WTC11 (cell line): ENCODE measurements around the gene TOR1A. TPM values are rescaled to one million over a fixed set of nuclear protein-coding genes. Genes with fewer than 3 reads are reported as not detected.

ENCODE experiments used
- ATAC-seq: fragments of 200-7000 bp; cut with Tn5 transposase; 2 replicates; pipeline ENCODE4 v1.10.0; 2021; ENCODE audit warnings: mild to moderate bottlenecking, moderate library complexity
- CTCF ChIA-PET: fragments of 300-600 bp; sonication (Branson Sonifier 250); formaldehyde crosslinking; loops from one replicate; lab custom pipeline; 2021; ENCODE audit warnings: antibody characterized with exemption; lab: Charles Lee
- POLR2A ChIA-PET: fragments of 350-600 bp; sonication (Branson Sonifier 250); formaldehyde crosslinking; loops from one replicate; lab custom pipeline; 2021; ENCODE audit warnings: antibody characterized with exemption; lab: Charles Lee
- DNase-seq: peaks from one replicate; pipeline ENCODE4 v3.0.0; 2021; ENCODE audit warnings: low spot score
- H3K27ac Mint-ChIP-seq: 2 replicates; pipeline ENCODE4 v1.8.0; 2021; ENCODE audit warnings: mixed read lengths
- H3K27me3 Mint-ChIP-seq: 2 replicates; pipeline ENCODE4 v1.8.0; 2021; ENCODE audit warnings: low read depth, mild to moderate bottlenecking, moderate library complexity, mixed read lengths
- H3K36me3 Mint-ChIP-seq: 2 replicates; pipeline ENCODE4 v1.8.0; 2021; ENCODE audit warnings: mixed read lengths
- H3K4me1 Mint-ChIP-seq: 2 replicates; pipeline ENCODE4 v1.8.0; 2022; ENCODE audit warnings: mixed read lengths
- H3K4me3 Mint-ChIP-seq: 2 replicates; pipeline ENCODE4 v1.8.0; 2021; ENCODE audit warnings: mild to moderate bottlenecking, moderate library complexity, mixed read lengths
- H3K9me3 Mint-ChIP-seq: 2 replicates; pipeline ENCODE4 v1.8.0; 2021; ENCODE audit warnings: mixed read lengths
- E2F1 ChIP-seq: sonication (generic); formaldehyde crosslinking; IDR thresholded peaks from 2 replicates; pipeline ENCODE4 v1.8.0; 2022; ENCODE audit warnings: mild to moderate bottlenecking, missing genetic modification reagents
- E2F5 ChIP-seq: sonication (generic); formaldehyde crosslinking; IDR thresholded peaks from 2 replicates; pipeline ENCODE4 v1.8.1; 2022; ENCODE audit warnings: mild to moderate bottlenecking, moderate library complexity, missing genetic modification reagents
- ELF4 ChIP-seq: sonication (generic); formaldehyde crosslinking; IDR thresholded peaks from 2 replicates; pipeline ENCODE4 v1.8.1; 2022; ENCODE audit warnings: low read depth, mild to moderate bottlenecking, moderate library complexity, missing genetic modification reagents
- FOXK1 ChIP-seq: sonication (generic); formaldehyde crosslinking; IDR thresholded peaks from 2 replicates; pipeline ENCODE4 v1.8.0; 2022; ENCODE audit warnings: mild to moderate bottlenecking, moderate library complexity, missing genetic modification reagents
- GABPB1 ChIP-seq: sonication (generic); formaldehyde crosslinking; IDR thresholded peaks from 2 replicates; pipeline ENCODE4 v1.8.1; 2023; ENCODE audit warnings: mild to moderate bottlenecking, missing genetic modification reagents
- HMGXB4 ChIP-seq: sonication (generic); formaldehyde crosslinking; IDR thresholded peaks from 2 replicates; pipeline ENCODE4 v1.8.1; 2023; ENCODE audit warnings: mild to moderate bottlenecking, moderate library complexity, missing genetic modification reagents
- MAX ChIP-seq: sonication (generic); formaldehyde crosslinking; IDR thresholded peaks from 2 replicates; pipeline ENCODE4 v1.8.0; 2022; ENCODE audit warnings: mild to moderate bottlenecking, missing genetic modification reagents
- MLX ChIP-seq: sonication (generic); formaldehyde crosslinking; IDR thresholded peaks from 2 replicates; pipeline ENCODE4 v1.8.1; 2023; ENCODE audit warnings: mild to moderate bottlenecking, missing genetic modification reagents, moderate library complexity
- RELA ChIP-seq: sonication (generic); formaldehyde crosslinking; IDR thresholded peaks from 2 replicates; pipeline ENCODE4 v1.8.1; 2022; ENCODE audit warnings: missing genetic modification reagents, mild to moderate bottlenecking, borderline replicate concordance
- SP1 ChIP-seq: sonication (generic); formaldehyde crosslinking; conservative IDR thresholded peaks from 2 replicates; pipeline ENCODE4 v1.8.1; 2022; ENCODE audit warnings: missing genetic modification reagents
- USF2 ChIP-seq: sonication (generic); formaldehyde crosslinking; IDR thresholded peaks from 2 replicates; pipeline ENCODE4 v1.8.1; 2023; ENCODE audit warnings: mild to moderate bottlenecking, missing genetic modification reagents, moderate library complexity
- ZBTB43 ChIP-seq: sonication (generic); formaldehyde crosslinking; IDR thresholded peaks from 2 replicates; pipeline ENCODE4 v1.8.1; 2023; ENCODE audit warnings: mild to moderate bottlenecking, missing genetic modification reagents
- ZNF121 ChIP-seq: sonication (generic); formaldehyde crosslinking; IDR thresholded peaks from 2 replicates; pipeline ENCODE4 v1.8.0; 2023; ENCODE audit warnings: missing genetic modification reagents
- ZNF281 ChIP-seq: sonication (generic); formaldehyde crosslinking; IDR thresholded peaks from 2 replicates; pipeline ENCODE4 v1.8.0; 2023; ENCODE audit warnings: mild to moderate bottlenecking, missing genetic modification reagents
- ZNF416 ChIP-seq: fragments of 250-450 bp; sonication (Bioruptor Pico); IDR thresholded peaks from 2 replicates; pipeline ENCODE4 v1.9.0; 2021; ENCODE audit warnings: mild to moderate bottlenecking, inconsistent platforms
- ZNF423 ChIP-seq: fragments of 250-450 bp; sonication (Bioruptor Pico); IDR thresholded peaks from 2 replicates; pipeline ENCODE4 v2.1.2; 2022; ENCODE audit warnings: mild to moderate bottlenecking, moderate library complexity
- ZSCAN18 ChIP-seq: fragments of 250-450 bp; sonication (Bioruptor Pico); IDR thresholded peaks from 2 replicates; pipeline ENCODE4 v2.1.2; 2022; ENCODE audit warnings: mild to moderate bottlenecking, moderate library complexity
- total RNA-seq: library from RNA; stranded (reverse); gene quantifications from 3 replicates; pipeline ENCODE4 v1.2.3, GENCODE V29; 2021

The TOR1A gene
- total RNA-seq, 1 experiment from 2014 or later: 32.7 TPM

- H3K36me3 Mint-ChIP-seq: peaks cover 28% of the 10 kb centered on the region
- H3K4me1 Mint-ChIP-seq: no peaks in the 10 kb centered on the region
- H3K27ac Mint-ChIP-seq: no peak overlapping the region
- DNase-seq (no peak), ATAC-seq (no peak)
- no peaks in the 10 kb centered on the region for H3K27me3 Mint-ChIP-seq
- TF ChIP-seq ZSCAN18 (CRISPR knock-in tag): no peak
- TF ChIP-seq GABPB1 (CRISPR knock-in tag): no peak
- no peak for TF ChIP-seq E2F5 (CRISPR knock-in tag)
- no peak for TF ChIP-seq ZNF121 (CRISPR knock-in tag)
- TF ChIP-seq E2F1 (CRISPR knock-in tag): no peak
- no peak for TF ChIP-seq ZNF416 (CRISPR knock-in tag)
- no peak for TF ChIP-seq MAX (CRISPR knock-in tag)
- H3K9me3 Mint-ChIP-seq: no peaks in the 10 kb centered on the region
- CTCF ChIA-PET: interaction anchor here (1.6 kb wide), 1 partner anchor 13 kb away, joined by 9 read pairs; no protein-coding TSS in a partner anchor
- POLR2A ChIA-PET: no interaction called here
- H3K4me3 Mint-ChIP-seq: no peak overlapping the region
Observed at GRCh38 chr9:129860653-129861446, 36.9 kb upstream of the TOR1A start.

GRCh38 chr9:129858167-129858962 is 34.4 kb upstream of the TOR1A start:
- H3K36me3 Mint-ChIP-seq: peaks cover 30% of the 10 kb centered on the region
- CTCF ChIA-PET: interaction anchor here (1.0 kb wide), 1 partner anchor 17 kb away, joined by 3 read pairs; no protein-coding TSS in a partner anchor
- DNase-seq (no peak), ATAC-seq (no peak)
- no peak overlapping the region for H3K4me3 Mint-ChIP-seq
- POLR2A ChIA-PET: no interaction called here
- no peaks in the 10 kb centered on the region for H3K9me3 Mint-ChIP-seq
- H3K4me1 Mint-ChIP-seq: no peaks in the 10 kb centered on the region
- H3K27ac Mint-ChIP-seq: no peak overlapping the region; the same call in 1 of the 2 replicates
- no peaks in the 10 kb centered on the region for H3K27me3 Mint-ChIP-seq
- TF ChIP-seq HMGXB4: no peak
- no peak for TF ChIP-seq ELF4 (CRISPR knock-in tag)
- TF ChIP-seq USF2: no peak
- no peak for TF ChIP-seq ZBTB43 (CRISPR knock-in tag)
- no peak for TF ChIP-seq ZSCAN18 (CRISPR knock-in tag)
- no peak for TF ChIP-seq ZNF281
- no peak for TF ChIP-seq MLX (CRISPR knock-in tag)
- TF ChIP-seq FOXK1 (CRISPR knock-in tag): no peak
- no peak for TF ChIP-seq RELA (CRISPR knock-in tag)
- TF ChIP-seq SP1 (CRISPR knock-in tag): no peak
- no peak for TF ChIP-seq ZNF423 (CRISPR knock-in tag)
